Muscle of leg (tissue), 11 donors: Measurements from ENCODE around the gene CHST7. TPM values are rescaled to one million over a fixed set of nuclear protein-coding genes. Genes with fewer than 3 reads are reported as not detected.

ENCODE experiments used
- DNase-seq: peaks from one replicate; pipeline ENCODE4 v3.0.0; 2013
- H3K27ac ChIP-seq: one replicate; pipeline ENCODE4 v1.5.1; 2013; ENCODE audit warnings: mild to moderate bottlenecking, low read length, control low read depth
- H3K27me3 ChIP-seq: one replicate; pipeline ENCODE4 v1.6.1; 2013; ENCODE audit warnings: low read length; ENCODE audit not compliant: control insufficient read depth, insufficient read depth
- H3K36me3 ChIP-seq: one replicate; pipeline ENCODE4 v1.6.1; 2013; ENCODE audit warnings: low read length; ENCODE audit not compliant: control insufficient read depth, insufficient read depth
- H3K4me1 ChIP-seq: one replicate; pipeline ENCODE4 v1.6.1; 2013; ENCODE audit warnings: low read length; ENCODE audit not compliant: control insufficient read depth, insufficient read depth
- H3K4me3 ChIP-seq: one replicate; pipeline ENCODE4 v1.5.1; 2013; ENCODE audit warnings: low read length, control low read depth
- H3K9me3 ChIP-seq: replicated peaks from 2 replicates; pipeline ENCODE4 v1.6.1; 2013; ENCODE audit warnings: low read depth, low read length; ENCODE audit not compliant: control insufficient read depth
- WGBS: methylation state at CpG from one replicate; pipeline ENCODE4 v1.1.5; 2013; ENCODE audit warnings: missing lambda C conversion rate; ENCODE audit not compliant: insufficient coverage; 5-methylcytosine and 5-hydroxymethylcytosine counted together
- polyA plus RNA-seq, 8 donors: library from polyadenylated mRNA; unstranded; fragments of 120-200 nt; gene quantifications; one replicate each; pipeline versions ENCODE4 v1.2.1 to v1.2.3, GENCODE V29; 2013; ENCODE audit warnings: inconsistent platforms in 1 of 8, low replicate concordance in 1 of 8; ENCODE audit not compliant: insufficient read length in 8 of 8, insufficient read depth in 1 of 8
- total RNA-seq: library from RNA; stranded (reverse); fragments of 120-200 nt; gene quantifications from one replicate; pipeline ENCODE4 v1.2.4, GENCODE V29; 2013

Gene CHST7
- total and polyA plus RNA-seq, 9 donors = 3.7 to 7.0 (median 4.6) TPM

GRCh38 chrX:46642145-46642544 lies 68.6 kb downstream of the CHST7 start:
- Histone ChIP-seq H3K4me1 (peaks cover 2% of the 10 kb centered on the region), H3K27me3 (peaks cover 20% of the 10 kb centered on the region), H3K9me3 (no peaks in the 10 kb centered on the region), H3K27ac (no peak overlapping the region), H3K36me3 (no peaks in the 10 kb centered on the region), H3K4me3 (no peak overlapping the region)
- 50% methylated on average over 4 of the region's 4 CpGs for WGBS
- peak; percentile 21 for DNase-seq

- Histone ChIP-seq H3K9me3 (no peaks in the 10 kb centered on the region), H3K36me3 (no peaks in the 10 kb centered on the region), H3K4me3 (no peak overlapping the region), H3K27me3 (peaks cover 23% of the 10 kb centered on the region), H3K27ac (no peak overlapping the region), H3K4me1 (peaks cover 11% of the 10 kb centered on the region)
- WGBS = no CpG with 5 or more reads among the region's 3 CpGs
- no peak for DNase-seq
Measured at GRCh38 chrX:46643636-46644035, 70.1 kb downstream of the CHST7 start.

GRCh38 chrX:46645614-46646013 lies 72.0 kb downstream of the CHST7 start:
- H3K36me3 ChIP-seq = no peaks in the 10 kb centered on the region
- H3K27me3 ChIP-seq = peaks cover 30% of the 10 kb centered on the region
- no peaks in the 10 kb centered on the region for H3K9me3 ChIP-seq
- no peak overlapping the region for H3K4me3 ChIP-seq
- H3K4me1 ChIP-seq = peaks cover 28% of the 10 kb centered on the region
- WGBS = no CpG with 5 or more reads among the region's 4 CpGs
- H3K27ac ChIP-seq = no peak overlapping the region
- no peak for DNase-seq

GRCh38 chrX:46647251-46647650 lies 73.7 kb downstream of the CHST7 start:
- Histone ChIP-seq H3K4me3 (no peak overlapping the region), H3K4me1 (peaks cover 29% of the 10 kb centered on the region), H3K9me3 (no peaks in the 10 kb centered on the region), H3K27ac (no peak overlapping the region), H3K36me3 (no peaks in the 10 kb centered on the region), H3K27me3 (peaks cover 29% of the 10 kb centered on the region)
- WGBS = 61% methylated on average over 3 of the region's 5 CpGs
- peak; percentile 18 for DNase-seq

Other genes with a start within 250 kb of the CHST7 start
- gene ZNF674, start 28.3 kb upstream of the CHST7 start, total RNA-seq = 3.9 TPM
- 1 to 10 TPM; 2.5 to 3.5 (median 3.2) TPM for gene ZNF674, start 28.3 kb upstream of the CHST7 start, polyA plus RNA-seq
- 12.3 TPM for gene SLC9A7, start 185.4 kb downstream of the CHST7 start, total RNA-seq
- 10 to 100 TPM in 2 of 8 donors, 1 to 10 TPM in 6; 5.4 to 11.8 (median 6.6) TPM for gene SLC9A7, start 185.4 kb downstream of the CHST7 start, polyA plus RNA-seq